Measurements from ENCODE around the gene NEK10.

DNA sequence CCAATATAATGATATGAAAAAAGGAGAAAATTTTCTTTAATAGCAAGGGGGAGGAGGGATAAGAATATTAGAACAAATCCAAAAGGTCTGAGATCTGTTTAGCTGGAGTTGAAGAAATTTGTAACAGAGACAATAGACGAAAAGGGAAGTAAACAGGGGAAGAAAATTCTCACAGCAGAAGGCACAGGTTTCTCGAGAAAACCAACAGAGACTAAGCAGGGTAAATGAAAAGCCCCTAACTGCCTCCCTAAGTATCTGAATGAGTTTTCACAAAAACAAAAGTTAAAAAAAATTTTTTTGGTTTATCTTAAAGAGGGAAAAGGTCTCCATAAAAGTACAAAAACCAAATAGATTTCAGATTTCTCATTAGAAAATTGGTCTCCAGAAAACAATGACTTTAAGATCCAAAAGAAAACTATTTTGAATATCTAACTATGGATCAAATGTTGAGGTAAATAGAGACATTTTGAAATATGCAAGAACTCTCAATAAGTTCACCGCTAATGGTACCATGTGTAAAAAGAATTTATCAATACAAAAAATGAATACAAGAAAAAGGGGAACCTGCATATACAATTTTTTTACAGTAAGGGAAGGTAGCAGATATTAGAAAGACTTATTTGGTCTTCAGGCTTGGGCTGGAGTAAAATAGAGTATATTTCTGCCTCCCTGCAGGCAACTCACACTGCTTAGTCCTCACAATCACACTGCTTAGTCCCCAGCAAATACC lies 23.9 kb upstream of the NEK10 start:
- TF ChIP-seq, protein P1, sequence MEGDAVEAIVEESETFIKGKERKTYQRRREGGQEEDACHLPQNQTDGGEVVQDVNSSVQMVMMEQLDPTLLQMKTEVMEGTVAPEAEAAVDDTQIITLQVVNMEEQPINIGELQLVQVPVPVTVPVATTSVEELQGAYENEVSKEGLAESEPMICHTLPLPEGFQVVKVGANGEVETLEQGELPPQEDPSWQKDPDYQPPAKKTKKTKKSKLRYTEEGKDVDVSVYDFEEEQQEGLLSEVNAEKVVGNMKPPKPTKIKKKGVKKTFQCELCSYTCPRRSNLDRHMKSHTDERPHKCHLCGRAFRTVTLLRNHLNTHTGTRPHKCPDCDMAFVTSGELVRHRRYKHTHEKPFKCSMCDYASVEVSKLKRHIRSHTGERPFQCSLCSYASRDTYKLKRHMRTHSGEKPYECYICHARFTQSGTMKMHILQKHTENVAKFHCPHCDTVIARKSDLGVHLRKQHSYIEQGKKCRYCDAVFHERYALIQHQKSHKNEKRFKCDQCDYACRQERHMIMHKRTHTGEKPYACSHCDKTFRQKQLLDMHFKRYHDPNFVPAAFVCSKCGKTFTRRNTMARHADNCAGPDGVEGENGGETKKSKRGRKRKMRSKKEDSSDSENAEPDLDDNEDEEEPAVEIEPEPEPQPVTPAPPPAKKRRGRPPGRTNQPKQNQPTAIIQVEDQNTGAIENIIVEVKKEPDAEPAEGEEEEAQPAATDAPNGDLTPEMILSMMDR (conservative IDR thresholded peaks at IDR 0.05): no peak
- TF ChIP-seq EZH2 (IDR thresholded peaks at IDR 0.05; ENCODE audit: low read depth): no peak

All from PC-9 (cell line).